Stimulated activated CD8-positive, alpha-beta memory T cell treated with anti-CD3 and anti-CD28 coated beads, Interleukin-4, amount 100 ng/mL, for 24 hours (primary cell): ENCODE data around the gene FHL1.
"Not testable (repeated sequence)": the region's sequence is repeated elsewhere in the genome, so short reads cannot be mapped to it uniquely, and the experiment has no call there.

Experiments used
- DNase-seq: peaks from one replicate; pipeline ENCODE4 v3.0.0-alpha.2; 2020; ENCODE audit warnings: low read depth

FHL1 gene

DNA sequence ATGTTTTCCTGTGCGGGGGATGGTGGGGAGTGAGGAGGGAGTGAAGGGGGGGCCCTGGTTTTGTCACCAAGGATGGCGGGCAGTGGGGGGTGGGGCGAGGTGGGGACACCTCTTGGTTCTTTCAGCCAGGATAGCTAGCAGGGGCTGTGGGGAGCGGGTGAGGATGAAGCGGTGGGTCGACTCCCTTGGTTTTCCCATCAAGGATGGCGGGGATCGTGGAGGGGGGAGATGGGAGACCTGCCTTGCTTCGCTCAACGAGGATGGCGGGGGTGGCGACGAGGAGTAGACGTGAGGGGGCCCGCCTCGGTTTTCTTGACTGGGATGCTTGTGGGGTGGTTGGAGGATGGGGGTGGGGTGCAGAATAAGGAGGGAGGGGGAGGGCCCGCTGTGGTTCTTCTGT lies 643 bp downstream of the FHL1 start:
- DNase-seq: no peak

DNA sequence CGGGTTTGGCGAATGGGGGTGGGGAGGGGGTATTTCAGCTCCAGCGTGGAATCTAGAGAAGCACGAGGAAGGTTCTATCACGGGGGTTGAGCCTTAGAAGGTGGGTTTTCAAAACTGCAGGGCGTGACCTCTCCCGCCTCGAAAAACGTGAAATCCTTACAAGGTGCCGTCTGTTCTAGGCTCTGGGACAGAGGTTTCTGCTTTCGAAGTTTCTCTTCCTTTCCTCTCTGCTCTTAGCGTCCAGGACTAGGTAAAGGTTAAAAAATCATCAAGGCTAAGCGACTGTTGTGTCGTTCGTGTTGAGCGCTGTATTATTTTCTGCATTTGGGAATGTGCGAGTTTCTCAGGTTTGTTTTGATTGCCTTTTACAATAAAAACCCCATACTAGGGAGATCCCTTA lies 1.1 kb downstream of the FHL1 start:
- no peak for DNase-seq

DNA sequence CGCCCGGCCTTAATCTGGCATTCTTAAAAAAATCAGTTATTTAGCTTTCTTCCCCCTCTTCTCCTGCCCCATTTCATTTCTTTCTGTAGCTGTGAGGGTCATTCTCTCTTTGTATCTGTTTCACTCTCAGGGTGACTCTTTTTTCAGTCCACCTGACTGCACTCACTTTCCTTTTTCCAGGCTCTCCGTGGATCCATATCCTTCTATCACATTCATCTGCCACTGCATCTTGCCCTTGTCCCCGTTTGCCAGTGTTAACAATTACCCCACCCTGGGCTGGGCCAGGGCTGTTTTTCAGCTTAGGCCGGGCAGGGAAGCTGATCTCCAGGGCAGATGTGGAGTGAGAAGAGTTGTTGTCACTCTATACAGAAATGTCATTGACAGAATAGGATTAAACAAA lies 7.7 kb downstream of the FHL1 start:
- no peak for DNase-seq

DNA sequence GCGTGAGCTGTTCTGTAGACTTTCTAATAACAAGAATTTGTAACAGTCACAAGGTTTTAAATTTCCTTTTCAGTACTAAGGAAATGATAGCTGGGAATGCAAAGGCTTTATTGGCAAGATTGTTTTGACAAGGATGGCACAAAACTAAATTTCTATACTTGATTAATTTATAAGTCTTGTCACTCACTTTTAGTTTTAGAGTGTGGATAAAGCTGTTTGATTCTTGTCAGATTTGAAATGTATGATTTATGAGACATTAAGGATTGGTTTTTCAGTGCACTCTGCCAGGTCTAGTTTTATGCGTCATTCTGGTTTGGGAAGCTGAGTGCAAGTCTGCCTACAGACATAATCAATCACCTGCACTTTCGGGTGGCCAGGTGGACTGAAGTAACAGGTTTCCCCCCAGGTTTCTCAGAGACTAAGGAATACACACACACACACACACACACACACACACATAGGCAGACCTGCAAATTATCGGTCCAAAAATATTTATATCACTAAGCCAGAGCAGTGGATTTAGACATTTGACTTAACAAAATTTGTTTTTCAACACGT lies 9.3 kb downstream of the FHL1 start:
- no peak for DNase-seq

DNA sequence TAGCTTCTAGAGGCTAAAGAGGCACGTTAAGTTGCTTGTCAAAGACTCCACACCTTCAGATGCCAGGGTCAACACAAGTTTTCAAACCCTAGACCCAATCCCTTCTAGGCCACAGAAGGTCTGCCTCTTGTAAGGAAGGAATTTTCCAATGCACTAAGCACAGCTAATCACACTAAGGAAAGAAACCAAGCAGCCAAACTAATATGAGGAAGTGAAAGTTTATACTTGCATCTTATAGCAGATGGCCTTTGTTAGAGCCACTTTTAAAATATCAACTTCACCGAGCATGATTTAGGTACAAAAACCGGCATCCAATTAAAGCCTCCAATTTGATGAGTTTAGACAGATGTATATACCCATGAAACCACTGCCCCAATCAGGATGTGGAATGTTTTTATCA lies 9.9 kb downstream of the FHL1 start:
- DNase-seq: no peak

DNA sequence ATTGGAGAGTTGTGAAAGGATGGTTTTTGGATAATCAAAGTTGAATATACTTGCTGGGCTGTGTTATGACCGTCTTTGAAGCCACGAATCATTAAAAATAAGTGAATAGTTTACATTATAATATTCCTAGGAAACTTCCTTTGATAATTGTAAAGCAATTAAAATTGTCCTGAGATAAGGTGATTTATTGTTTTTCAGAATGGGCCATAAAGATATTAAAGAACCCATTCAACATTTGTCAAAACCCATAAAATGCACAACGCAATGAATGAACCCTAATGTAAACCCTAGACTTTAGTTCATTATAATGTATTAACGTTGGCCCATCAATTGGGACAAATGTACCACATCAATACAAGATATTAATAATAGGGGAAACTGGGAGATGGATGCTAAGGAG lies 11.4 kb downstream of the FHL1 start:
- no peak for DNase-seq

DNA sequence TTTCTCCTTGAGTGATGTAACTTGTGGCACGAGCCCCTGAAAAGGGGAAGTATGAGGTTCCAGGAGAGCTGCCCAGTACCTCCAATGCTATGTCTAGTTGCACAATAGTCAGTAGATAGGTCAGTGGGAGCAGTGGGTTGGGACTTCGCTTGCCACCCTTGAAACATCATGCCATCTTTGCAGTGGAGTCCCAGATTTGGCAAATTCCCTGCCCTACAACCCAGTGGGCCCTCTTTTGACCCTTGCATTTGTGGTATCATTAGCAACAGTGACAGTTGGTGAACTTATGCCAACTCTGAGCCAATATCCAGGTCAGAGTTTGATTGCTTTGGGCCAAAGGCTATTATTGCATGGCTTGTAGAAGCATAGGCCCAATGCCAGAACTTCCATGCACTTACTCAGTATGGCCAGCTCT lies 12.3 kb downstream of the FHL1 start:
- no peak for DNase-seq

DNA sequence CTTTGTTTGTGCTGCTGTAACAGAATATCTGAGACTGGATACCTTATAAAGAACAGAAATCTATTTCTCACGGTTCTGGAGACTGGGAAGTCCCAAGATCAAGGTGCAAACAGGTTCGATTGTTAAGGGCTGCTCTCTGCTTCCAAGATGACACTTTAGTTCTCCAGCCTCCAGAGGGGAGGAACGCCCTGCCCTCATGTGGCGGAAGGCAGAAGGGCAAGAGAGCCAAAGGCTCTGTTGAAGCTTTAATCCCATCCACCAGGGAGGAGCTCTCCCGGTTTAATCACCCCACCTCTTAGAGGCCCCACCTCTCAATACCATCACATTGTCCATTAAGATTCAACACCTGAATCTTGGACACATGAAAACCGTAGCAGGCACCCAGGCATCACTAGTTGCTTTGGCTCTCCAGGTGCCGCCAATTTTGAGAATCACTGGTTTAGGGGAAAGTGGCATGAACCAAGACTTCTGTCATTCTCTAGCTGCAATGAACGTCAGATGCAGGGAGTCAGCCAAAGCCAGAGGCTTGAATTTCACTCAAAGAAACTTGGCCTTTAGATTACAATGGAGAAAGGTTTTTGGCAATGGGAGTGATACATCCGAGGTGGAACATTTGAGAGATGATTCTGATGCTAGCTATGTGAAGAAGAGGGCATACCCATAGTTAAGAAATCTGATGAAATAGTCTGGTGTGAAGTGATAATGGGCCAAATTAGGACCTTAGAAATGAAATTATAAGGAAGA lies 15.7 kb downstream of the FHL1 start:
- DNase-seq: peak; percentile 13

DNA sequence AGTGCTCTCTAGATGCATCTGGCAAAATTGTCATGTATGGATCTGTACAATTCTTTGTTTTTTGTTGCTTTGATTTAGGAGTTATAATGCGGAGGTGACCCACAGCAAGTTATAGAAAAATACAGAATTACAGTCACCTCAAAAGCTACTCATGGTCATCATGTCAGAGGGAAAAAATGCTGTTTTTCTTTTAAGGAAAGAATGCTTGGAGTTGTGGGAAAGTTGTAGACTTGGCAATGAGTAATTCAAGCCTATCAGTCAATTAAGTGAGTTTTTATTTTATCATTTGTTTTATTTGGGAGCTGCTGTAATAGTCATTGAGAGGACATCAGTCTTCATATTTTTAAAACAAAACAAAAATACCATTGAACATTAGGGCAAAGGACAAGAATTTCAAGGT lies 16.4 kb downstream of the FHL1 start:
- no peak for DNase-seq

DNA sequence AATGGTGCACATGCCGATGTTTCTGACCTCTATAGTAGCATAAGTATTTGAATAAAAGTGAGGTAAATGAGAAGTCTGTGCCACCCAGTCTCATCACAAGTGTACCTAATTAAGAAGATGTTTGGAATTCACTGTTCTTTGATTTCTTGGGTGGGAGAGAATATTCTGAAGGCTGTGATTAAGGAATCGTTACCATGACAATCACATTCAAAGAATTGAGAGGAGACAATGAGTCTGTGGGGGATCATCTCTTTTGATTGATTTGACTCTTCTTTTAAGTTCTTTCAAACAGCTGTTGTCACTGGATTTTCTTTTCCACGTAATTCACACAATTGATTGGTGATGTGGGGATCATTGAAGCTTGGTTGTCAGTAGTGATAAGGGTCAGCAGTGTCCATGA lies 18.1 kb downstream of the FHL1 start:
- no peak for DNase-seq

DNA sequence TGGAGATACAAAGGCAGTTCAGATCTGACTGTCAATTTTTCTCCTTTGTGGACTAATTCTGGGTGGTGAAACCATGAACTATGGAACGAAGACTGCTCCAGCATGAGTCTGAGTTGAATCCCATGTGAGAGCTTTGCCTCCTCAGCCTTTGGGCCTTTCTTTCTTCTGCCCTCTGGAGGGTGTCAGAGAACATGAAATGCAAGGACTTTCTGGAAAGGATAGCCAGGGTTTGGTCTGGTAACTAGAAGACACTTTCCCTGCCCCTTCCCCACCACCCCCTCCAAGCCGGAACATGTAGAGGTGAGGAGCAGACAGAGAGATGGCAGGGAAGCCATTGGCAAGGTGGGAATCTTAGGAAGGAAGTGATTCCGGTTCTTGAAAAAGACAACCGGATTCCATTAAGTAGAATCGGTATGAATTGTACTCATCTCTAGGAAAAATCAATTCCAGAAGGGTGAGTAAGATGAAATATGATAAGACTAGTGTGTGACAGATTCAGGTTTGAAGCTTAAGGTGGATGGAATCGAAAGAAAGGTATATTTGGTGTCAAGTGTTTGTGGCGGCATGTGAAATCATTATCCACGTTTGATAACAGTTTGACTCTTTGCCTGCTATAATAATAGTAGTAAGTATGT lies 19.0 kb downstream of the FHL1 start:
- no peak for DNase-seq

DNA sequence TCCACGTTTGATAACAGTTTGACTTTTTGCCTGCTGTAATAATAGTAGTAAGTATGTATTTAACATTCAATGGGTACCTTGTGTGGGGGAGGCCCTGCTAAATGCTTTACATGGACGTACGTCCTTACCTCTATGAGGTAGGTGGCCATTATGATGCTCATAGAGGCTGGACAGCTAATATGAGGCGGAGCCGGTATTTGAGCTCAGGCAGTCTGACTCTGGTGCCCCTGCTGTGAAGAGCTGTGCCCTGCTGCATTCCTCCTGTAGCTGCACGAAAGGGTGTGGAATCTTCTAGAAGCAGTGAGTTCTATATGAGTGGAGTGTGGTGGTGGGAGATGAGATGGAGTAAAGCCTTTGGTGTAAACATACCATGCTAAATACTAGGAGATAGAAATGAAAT lies 20.7 kb downstream of the FHL1 start:
- not testable (repeated sequence) for DNase-seq

DNA sequence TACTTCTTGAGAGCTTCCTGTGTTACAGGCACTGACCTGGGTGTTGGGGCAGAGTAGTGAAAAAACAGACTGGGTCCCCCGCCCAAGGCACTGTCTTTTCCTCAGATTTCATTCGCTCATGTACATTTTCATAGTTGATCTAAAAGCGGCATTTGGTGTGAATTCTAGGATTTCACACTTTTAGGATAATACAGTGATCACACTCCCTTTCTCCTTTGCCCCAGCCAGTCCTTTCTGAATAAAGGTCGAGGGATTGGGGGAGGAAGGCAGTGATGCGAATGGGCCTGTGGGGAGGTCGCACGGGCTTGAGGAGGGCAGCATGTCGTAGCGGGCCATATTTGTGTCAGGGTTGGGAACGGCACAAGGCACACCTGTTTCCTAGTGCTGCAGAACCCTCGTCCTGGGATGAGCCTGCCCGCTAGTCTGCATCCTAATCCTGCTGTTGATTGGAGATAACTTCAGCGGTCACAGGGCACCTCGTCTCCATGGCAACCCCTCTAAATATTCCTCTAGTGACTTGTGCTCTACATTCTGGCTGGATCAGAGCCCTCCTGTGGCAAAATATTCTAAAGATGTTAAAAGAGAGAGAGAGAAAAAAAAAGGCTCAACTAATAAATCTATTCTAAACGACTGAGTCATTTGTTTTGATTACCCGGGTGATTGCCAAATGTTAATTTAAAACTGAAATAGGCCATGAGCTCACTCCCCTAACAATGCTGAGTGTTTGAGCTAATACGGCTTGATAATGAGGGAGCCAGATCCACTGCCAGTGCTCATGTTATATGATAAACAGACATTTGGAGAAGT lies 21.8 kb downstream of the FHL1 start:
- no peak for DNase-seq

DNA sequence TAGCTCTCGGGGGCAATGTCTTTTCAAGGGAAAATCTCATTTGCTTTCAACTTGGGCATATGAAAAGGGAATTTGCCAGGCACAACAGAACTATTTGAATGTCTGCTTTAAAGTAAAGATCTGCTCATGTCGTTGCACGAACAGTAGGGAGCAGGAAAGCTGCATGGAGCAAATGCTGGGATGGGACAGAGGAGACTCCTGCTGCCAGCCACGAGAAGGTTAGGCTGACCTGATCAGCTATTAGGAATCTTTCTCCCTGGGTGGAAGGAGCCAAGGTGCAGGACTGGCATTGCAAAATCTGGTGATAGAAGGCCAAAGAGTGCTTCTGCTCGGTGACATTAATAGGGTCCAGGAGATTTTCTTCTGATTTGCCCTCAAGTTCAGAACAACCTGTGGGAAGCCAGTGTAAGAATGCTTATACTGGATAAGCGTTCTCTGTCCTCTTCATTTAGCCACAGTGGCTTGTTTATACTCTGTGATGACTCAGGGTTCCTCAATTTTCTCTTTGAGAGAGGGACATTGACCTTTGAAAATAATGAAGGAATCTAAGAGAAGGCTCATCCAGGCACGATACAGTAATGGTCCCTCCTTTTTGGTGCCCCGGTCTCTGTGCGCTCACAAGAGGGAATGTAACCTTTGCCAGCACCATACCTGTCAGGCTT lies 22.9 kb downstream of the FHL1 start:
- DNase-seq: no peak

DNA sequence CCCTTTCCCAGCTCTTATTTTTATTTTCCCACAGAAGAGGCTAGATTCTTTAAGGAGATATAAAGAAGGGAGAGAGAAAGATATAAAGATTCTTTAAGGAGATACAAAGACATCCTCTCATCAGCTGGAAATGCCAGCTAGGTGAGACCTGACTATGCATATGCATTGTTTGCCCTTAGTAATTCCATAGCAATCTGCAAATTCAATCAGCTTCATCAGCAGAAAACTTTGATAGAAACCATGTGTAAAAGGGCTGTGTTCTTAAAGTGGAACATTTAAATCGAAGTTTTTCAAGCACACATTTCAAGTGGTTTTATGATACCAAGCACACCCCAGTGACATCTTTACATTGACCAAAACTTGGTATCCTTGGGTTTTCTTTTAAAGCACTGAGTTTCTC lies 24.1 kb downstream of the FHL1 start:
- DNase-seq: no peak

DNA sequence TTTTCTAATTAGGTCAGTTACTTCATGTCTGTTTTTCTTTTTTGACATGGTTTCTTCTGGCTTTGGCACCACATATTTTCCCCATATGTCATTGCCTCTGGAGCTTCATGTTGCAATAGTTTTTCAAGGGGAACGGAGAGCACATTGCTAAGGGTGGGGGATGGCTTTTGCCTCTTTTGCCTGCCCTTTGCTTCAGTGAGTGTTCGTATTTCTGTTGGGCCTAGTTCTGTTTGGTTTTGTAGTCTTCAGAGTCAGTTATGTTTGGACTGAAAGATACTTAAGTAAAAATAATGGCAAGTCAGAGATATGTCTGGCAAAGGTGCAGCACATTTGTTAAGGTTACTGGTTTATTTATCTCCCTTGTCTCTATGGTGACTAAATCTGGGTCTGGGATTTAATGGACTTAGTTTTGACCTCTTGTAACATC lies 29.1 kb downstream of the FHL1 start:
- DNase-seq: no peak

DNA sequence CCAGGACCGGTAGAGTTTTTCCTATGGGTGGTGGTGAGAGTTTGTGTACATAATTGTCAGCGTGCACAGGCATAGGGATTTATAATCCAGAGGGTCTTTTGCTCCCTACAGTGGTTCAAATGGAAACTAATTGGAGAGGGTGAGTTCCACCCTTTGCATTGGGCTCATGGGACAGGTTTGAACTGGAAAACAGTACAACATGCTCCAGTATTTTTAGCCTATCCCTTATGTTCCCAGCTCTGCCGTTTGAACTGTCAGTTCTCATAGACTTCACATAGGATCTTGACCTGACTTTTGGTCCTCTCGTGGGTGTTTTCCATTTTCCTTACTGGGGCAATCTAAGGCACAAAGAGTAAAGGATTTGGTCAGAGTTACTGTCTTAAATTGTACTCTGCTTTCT lies 31.8 kb downstream of the FHL1 start:
- no peak for DNase-seq

DNA sequence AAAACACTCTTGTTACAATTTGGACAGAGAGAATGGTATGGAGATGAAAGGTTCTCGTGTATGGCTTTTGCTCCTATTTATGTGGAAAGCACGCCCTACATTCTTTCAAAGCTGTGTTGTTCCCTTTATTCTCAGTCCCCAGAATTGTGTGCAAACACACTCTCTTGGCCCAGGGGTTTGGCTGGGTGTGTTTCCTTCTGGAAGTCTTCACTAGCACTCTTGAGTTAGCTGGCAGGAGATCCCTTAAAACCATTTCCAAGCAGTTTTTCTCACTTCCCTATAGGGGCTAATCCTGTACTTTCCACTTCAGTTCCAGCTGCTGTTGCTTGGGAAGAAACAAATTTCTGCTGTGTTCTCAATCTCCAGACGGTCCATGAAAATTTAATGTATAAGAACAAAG lies 35.1 kb downstream of the FHL1 start:
- DNase-seq: no peak

DNA sequence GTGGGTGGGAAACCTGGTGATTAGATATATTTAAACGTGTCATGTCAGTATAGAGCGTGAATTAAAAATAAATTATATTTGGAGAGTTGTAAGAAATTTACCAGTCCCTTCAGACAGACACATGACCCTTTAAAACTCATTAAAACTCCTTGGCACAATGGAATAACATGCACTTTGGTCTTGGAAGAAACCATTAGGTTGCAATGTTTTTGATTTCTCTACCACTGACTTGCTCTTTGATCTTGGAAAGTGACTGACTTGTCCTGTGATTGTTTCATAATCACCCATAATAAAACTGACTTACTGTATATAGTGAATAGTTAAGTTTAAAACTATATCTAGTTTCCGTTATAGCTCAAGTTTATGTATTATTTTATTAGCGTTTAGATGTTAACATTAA lies 35.8 kb downstream of the FHL1 start:
- DNase-seq: no peak

DNA sequence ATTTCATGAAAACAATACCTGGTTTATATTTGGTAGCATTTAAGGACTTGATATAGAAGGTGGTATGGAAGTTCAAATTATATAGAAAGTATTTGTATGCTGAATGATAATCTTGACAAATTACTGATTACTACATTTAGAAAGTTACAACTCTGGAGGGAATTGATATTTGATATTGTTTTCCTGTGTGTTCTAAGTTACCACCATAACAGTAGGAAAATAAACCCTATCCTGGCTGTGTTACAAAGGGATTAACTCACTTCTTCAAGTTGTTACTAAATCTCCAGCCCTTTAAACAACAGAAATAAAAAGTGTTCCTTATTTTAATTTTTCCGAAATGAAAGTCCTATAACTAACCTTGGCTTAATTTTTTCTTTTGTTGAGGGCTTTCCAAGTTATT lies 36.6 kb downstream of the FHL1 start:
- DNase-seq: no peak

DNA sequence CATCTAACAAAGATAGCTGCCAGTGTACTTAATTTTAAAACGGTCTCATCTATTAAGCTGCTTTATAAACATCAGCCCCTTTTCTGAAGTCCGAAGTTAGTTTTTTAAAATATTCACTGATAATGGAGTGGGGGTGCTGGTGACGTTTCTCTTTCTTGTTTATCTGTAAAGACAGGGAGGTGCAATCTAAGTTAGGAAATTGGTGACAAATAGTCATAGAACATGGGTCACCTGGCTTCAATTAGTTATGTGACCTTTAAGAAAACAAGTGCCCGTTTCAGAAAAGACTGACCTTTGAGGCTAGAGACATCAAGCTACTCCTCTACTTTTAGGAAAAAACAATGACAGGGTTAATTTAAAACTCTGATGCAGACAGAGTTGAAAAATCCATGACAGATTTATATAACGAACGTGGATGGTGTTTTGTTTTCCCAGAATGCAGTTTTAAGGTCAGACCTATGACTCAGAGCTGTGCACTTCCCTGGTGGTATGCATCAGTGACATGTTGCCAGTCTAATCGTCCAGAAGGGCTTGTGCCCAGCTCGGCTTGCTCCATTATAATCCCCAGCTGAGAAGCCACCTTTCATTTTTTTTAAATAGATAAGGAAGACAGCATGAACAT lies 38.2 kb downstream of the FHL1 start:
- DNase-seq: no peak

DNA sequence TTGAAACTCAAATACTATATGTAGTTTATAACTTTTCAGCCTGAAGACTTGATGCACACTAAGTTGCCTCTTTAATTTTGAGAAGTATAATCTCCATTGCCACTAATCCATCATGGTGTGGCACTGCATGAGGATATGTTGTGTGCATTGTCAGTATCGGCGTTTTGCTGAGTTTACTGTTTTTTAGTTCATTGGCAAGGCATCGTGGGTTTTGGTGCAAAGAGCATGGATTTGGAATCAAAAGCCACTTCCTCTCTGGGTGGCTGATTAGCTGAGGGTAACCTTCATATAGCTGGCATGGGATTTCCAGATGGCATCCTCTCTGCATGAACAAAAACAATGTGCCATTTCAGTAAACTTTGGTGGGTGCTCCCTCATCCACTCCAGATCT lies 38.7 kb downstream of the FHL1 start:
- DNase-seq: no peak
